Epidermal melanocyte (primary cell): ENCODE results near the gene ZNF653.
A peak's percentile ranks its signal among the peaks of the same experiment; 100 is the strongest.
"Not testable (repeated sequence)": the region's sequence is repeated elsewhere in the genome, so short reads cannot be mapped to it uniquely, and the experiment has no call there.

ENCODE experiments used
- DNase-seq: peaks from one replicate; pipeline ENCODE4 v3.0.0; 2011; ENCODE audit warnings: low spot score; ENCODE audit not compliant: insufficient read length

ZNF653 gene

DNA sequence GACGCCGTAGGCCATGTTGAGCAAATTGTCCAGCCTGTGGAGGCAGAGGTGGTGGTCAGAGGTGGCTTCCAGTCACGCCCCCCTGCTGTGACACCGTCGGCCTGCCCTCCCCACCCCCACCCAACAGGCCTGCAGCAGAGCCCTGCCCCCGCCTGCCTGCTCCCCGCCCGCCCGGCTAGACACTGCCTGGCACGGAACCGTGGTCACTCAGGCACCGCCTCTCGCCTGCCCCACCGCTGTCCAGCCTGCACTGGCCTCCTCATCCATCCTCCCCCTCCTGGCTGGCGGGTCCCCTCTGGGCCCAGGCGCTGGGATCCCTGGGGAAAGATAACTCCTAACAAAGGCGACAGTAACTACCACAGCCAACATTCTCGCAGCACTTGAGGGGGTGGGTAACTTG lies 48.5 kb downstream of the ZNF653 start:
- peak; percentile 16 for DNase-seq

DNA sequence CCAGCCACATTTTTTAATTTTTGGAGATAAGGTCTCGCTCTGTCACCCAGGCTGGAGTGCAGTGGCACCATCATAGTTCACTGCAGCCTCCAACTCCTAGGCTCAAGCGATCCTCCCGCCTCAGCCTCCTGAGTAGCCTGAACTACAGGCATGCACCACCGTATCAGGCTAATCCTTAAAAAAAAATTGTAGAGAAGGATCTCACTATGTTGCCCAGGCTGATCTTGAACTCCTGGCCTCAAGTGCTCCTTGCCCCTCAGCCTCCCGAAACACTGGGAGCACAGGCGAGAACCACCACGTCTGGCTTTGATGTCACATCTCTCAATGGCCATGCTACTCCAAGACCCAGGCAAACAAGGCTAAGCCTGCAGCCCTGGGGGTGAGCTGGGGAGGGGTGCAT lies 49.0 kb downstream of the ZNF653 start:
- peak; percentile 10 for DNase-seq

- not testable (repeated sequence) for DNase-seq
Observed at GRCh38 chr19:11455233-11455554, 50.4 kb downstream of the ZNF653 start.

GRCh38 chr19:11453468-11454341 lies 51.9 kb downstream of the ZNF653 start:
- no peak for DNase-seq

DNA sequence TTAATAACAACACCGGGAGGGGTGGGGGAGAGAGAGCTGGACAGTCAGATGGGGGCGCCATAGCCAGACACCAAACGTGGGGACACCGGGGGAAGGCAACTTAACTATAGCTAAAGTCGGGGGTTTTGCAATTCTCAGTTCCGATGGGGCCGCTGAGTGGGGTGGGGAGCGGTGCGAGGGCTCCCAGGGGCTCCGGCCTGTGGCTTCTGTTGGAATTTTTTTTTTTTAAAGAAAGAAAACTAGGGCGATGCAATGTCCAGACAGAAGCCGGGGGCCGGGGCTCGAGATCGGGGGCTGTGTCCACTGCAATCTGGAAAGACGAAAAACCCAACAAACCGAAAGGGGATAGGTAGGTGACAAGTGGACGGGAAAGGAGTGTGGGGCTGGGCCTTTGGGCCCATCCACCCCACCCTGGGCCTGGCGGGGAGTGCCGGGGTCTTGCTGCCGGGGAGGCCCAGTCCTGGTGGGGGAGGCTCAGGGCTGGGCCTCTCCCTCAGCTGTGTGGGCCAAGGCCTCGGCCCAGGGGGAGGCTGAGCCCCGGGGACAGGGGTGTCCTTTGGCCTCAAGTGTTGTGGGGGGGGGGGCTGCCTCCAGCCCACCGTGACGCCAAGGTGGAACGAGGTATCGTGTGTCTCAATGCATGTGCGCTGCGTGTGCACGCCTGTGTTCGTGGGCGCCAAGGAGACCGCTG lies 52.9 kb downstream of the ZNF653 start:
- no peak for DNase-seq

- DNase-seq, result peak; percentile 65
Observed at GRCh38 chr19:11451871-11452619, 53.6 kb downstream of the ZNF653 start.

- no peak for DNase-seq
Observed at GRCh38 chr19:11451327-11451870, 54.2 kb downstream of the ZNF653 start.

DNA sequence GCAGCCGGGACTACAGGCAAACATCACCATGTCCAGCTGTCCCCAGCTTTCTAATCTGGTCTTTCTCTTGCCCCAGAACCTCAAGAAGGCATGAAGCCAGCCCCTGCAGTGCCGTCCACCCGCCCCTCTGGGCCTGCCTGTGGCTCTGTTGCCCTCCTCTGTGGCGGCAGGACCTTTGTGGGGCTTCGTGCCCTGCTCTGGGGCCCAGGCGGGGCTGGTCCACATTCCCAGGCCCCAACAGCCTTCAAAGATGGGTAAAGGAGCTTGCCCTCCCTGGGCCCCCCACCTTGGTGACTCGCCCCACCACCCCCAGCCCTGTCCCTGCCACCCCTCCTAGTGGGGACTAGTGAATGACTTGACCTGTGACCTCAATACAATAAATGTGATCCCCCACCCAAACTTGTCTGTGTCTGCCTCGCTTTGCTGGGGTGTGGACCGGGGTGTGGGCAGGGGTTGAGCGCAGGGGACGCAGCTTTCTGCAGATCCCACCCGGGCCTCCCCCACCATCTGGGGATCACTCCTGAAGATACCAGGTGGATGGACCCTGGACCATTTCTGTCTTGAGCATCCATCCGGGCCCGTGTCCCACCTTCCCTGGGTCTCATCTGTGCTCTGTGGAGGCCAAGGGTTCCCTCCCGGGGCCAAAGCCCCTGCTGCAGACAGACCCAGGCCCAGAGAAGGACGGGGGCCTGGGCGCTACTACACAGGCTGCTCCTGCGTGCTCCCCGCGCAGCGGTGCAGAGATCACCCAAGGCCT lies 54.9 kb downstream of the ZNF653 start:
- no peak for DNase-seq

DNA sequence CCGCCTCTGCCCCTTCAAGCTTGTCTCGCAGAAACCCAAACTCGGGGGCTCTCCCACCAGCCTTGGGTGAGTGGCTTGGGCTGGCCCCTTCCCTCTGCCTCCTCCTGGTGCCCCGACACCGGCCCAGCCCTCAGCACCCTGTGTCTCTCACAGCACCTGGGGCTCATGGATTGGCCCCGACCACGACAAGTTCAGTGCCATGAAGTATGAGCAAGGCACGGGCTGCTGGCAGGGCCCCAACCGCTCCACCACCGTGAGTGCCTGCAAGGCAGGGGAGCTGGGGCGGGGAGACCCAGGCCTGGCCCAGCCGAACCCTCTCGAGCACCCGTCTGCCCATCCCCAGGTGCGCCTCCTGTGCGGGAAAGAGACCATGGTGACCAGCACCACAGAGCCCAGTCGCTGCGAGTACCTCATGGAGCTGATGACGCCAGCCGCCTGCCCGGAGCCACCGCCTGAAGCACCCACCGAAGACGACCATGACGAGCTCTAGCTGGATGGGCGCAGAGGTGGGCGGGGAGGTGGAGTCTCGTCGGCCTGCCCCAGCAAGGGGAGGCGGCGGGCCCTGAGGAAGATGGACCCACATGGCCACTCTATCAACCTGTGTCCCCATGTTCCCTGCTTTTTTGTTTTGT lies 56.6 kb downstream of the ZNF653 start:
- DNase-seq, result no peak

DNA sequence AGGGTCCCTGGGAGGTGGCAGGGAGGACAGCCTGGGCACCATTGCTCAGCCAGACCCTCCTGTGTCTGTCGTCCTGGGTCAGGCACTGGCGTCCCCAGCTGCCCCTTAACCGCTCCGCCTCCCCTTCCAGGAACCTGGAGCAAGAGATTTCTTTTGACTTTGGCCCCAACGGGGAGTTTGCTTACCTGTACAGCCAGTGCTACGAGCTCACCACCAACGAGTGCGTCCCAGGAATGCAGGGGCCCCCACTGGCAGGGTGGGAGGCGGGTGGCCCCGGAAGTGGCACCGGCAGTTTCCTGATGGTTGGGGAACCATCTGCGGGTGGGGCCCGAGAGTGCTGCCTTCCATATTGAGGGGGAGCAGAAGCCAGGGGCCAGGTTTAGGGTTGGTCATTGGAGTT lies 57.2 kb downstream of the ZNF653 start:
- DNase-seq, result no peak

DNA sequence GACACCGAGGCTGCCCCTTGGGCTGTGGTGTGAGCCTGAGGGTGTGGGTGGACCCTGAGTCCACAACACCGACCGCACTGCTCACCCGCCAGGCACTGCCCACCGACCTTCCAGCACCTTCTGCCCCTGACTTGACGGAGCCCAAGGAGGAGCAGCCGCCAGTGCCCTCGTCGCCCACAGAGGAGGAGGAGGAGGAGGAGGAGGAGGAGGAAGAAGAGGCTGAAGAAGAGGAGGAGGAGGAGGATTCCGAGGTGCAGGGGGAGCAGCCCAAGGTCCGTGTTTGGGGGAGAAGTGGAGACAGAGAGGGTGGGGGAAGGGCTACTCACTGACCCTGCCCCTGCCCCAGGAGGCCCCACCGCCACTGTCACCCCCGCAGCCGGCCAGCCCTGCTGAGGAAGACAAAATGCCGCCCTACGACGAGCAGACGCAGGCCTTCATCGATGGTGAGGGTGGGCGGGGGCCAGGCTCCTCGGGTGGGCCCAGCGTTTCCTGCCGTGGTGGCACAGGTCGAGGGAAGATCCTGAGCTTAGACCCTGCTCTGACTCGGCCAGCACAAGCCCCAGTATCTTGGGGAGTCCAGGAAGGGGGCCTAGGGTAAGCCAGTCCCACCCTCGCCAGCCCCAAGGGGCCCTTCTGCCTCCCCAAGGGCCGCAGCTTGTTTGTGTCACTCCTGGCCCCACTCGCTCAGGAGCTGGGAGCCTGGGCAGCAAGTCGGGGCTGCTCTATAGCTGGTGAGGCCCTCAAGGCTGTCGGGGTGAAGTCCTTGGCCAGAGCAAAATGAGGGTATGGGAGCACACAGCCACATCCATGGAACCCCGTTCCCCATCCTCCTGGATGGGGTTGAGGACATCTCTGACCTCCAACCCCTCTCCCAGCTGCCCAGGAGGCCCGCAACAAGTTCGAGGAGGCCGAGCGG lies 58.0 kb downstream of the ZNF653 start:
- no peak for DNase-seq

GRCh38 chr19:11446652-11447301 lies 58.9 kb downstream of the ZNF653 start:
- no peak for DNase-seq

- DNase-seq, result no peak
Observed at GRCh38 chr19:11446271-11446651, 59.4 kb downstream of the ZNF653 start.

- DNase-seq, result no peak
Observed at GRCh38 chr19:11445141-11445540, 60.5 kb downstream of the ZNF653 start.

DNA sequence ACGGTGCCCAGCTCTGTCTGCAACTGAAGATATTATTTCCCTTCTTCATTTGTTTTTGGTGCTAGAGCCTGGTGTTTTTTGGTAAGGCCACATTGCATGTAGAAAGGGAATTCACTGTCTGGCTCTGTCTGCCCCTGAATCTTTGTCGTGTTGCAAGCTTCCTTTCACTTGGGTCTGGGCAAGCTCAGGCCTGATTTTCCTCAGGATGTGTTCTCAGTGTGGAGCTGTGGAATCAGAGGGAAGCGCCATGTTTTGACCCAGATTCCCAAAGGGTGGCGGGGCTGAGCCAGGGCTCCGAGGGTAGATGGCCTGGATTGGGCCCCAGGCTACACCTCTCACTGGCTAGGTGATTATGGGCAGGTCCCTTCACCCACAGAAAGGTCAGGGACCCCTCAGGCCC lies 61.6 kb downstream of the ZNF653 start:
- DNase-seq, result no peak

DNA sequence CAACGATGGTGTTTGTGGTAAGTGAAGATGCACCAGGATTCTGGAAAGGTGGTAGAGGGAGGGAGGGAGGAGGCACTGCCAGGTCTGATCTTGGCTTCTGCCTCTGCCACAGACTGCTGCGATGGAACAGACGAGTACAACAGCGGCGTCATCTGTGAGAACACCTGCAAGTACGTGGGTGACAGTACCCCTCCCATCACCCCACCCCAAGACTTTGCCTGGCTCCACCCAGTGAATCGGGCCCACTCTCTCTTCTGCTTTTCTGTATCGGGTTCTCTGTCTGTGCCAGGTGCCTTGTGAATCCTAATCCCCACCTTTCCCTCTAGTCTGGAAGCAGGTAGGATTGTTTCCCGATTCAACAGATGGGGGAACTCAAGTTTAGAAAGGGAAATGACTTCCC lies 67.7 kb downstream of the ZNF653 start:
- DNase-seq, result no peak

DNA sequence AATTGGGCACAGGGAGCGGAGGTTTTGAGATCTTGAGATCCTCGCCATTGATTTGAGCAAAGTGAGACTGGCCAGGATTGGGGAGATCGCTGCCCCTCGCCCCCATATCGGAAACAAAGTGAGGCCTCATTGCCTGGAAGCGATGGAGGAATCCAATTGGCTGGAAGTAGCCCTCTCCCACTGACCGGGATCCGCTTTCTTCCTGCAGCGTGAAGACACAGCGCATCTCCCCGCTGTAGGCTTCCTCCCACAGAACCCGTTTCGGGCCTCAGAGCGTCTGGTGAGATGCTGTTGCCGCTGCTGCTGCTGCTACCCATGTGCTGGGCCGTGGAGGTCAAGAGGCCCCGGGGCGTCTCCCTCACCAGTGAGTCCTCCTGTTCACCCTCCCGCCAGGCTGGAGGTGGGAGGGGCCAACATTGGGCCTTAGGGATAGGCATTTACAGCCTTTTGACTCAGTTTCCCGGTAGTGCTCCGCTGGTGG lies 69.8 kb downstream of the ZNF653 start:
- DNase-seq, result no peak

- DNase-seq, result peak; percentile 92
Observed at GRCh38 chr19:11435057-11435832, 70.4 kb downstream of the ZNF653 start, which contains the start of the genes ODAD3 and PRKCSH. Gene ODAD3, minus strand, starts transcription at chr19:11435121. Its CDS starts 105 bp downstream, at chr19:11435016. Gene PRKCSH, plus strand, starts transcription at chr19:11435635. Its CDS starts 483 bp downstream, at chr19:11436118.
